ENCODE measurements around the gene TBC1D17. TPM values are rescaled to one million over a fixed set of nuclear protein-coding genes. Genes with fewer than 3 reads are reported as not detected.

The TBC1D17 gene
- polyA plus RNA-seq, 1 donor from 2014 or later, result 13.1 TPM

DNA sequence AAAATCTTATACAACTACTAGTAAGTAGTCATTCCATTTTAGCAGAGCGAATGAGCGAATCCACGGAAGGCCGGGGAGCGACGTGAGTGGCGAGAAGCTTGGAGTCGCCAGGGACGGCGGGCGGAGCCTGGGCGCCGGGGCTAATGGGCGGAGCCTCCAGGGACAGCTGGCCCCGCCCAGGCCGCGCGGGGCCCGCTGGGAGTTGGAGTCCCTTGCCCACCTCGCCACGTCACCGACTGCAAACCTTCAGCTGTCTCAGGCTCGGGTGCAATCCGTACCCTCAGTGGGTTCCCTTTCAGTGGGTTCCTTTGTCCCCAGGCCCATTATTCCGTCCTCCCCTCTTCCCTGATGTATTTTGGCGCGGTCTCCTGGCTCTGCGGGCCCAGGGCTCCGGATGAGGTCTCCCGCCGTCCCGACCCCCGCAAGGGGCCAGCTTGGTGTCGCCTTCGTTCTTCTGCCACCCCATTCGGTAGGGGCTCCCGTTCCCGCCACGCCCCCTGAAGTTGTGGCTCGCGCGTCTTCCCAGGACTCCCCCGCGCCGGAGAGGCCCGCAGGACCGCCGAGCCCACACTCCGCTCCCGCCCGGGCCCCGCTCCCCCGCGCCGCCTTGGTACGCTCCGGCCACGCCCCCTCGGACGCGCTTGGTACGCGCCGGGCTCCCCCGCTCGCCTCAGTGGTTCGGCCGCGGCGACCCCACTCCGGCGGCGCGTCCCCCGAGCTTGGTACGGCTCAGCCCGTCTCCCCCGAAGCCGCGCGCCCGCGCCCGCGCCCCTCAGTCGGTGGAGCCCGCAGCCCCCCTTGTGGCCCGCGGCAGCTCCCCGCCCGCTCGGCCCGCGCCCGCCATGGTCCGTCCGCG is 26.8 kb upstream of the TBC1D17 start, which contains the start of gene PTOV1:
TSS of gene PTOV1 (plus strand) at position 673 of the 856 bp plus-strand sequence.
- Histone ChIP-seq H2AFZ (ENCODE audit: low read depth, low read length) (peak within 1 kb of the TSS; percentile 66), H3K79me2 (replicated peaks; ENCODE audit: insufficient read depth, low read length) (peaks cover 34% of the 10 kb centered on the region)

More for the DNA sequence above, 26.8 kb upstream of the TBC1D17 start, which contains the start of gene PTOV1:
- peaks cover 4% of the 10 kb centered on the region for H3K36me3 ChIP-seq (ENCODE audit: insufficient read depth, low read length)
- H3K27me3 ChIP-seq (ENCODE audit: insufficient read depth, low read depth, low read length), result no peaks in the 10 kb centered on the region
- peak; percentile 56 for TF ChIP-seq TAF1 (IDR thresholded peaks at IDR 0.05; ENCODE audit: low read depth)
- TF ChIP-seq EZH2 (IDR thresholded peaks at IDR 0.05; ENCODE audit: borderline replicate concordance, insufficient read depth, low read length, poor library complexity, severe bottlenecking), result no peak
- peak; percentile 44 for TF ChIP-seq SMC3 (conservative IDR thresholded peaks at IDR 0.05; ENCODE audit: poor library complexity)
- TF ChIP-seq RAD21 (conservative IDR thresholded peaks at IDR 0.05), result peak; percentile 37
- TF ChIP-seq MXI1 (conservative IDR thresholded peaks at IDR 0.05; ENCODE audit: poor library complexity, severe bottlenecking), result peak; percentile 77
- TF ChIP-seq EP300 (conservative IDR thresholded peaks at IDR 0.05; ENCODE audit: poor library complexity, severe bottlenecking), result peak; percentile 80
- no peak for TF ChIP-seq CTCF (IDR thresholded peaks at IDR 0.05; ENCODE audit: poor library complexity, severe bottlenecking)
- TF ChIP-seq POLR2AphosphoS5 (IDR thresholded peaks at IDR 0.05), result peak; percentile 82
- peak; percentile 88 for TF ChIP-seq REST (IDR thresholded peaks at IDR 0.05; ENCODE audit: borderline replicate concordance)
- H3K9me3 ChIP-seq (ENCODE audit: low read length), result no peaks in the 10 kb centered on the region
- peaks cover 31% of the 10 kb centered on the region for H4K20me1 ChIP-seq (ENCODE audit: insufficient read depth)
- peak within 1 kb of the TSS; percentile 52 for H3K4me2 ChIP-seq (ENCODE audit: low read length)
- no peaks in the 10 kb centered on the region for H3F3A ChIP-seq (ENCODE audit: insufficient read depth, low read length, poor library complexity, severe bottlenecking)
- H3K27ac ChIP-seq (ENCODE audit: low read length), result peak within 1 kb of the TSS; percentile 95
- H3K4me3 ChIP-seq (ENCODE audit: low read length), result peak within 1 kb of the TSS; percentile 76
- peak within 1 kb of the TSS; percentile 89 for H3K9ac ChIP-seq (ENCODE audit: low read length)
- no peaks in the 10 kb centered on the region for H3K9me2 ChIP-seq (ENCODE audit: insufficient read depth, low read length)

Data from neural cell (in vitro differentiated cells).